WERI-Rb-1 (cell line): Measurements from ENCODE around the gene MPV17L2.

Source experiments
- DNase-seq: peaks from one replicate; pipeline ENCODE4 v3.0.0-alpha.2; 2020
- H3K27ac ChIP-seq: fragments of 250-450 bp; sonication (Bioruptor Pico); 2 replicates; pipeline ENCODE4 v1.5.1; 2020; ENCODE audit warnings: mild to moderate bottlenecking, moderate library complexity
- H3K27me3 ChIP-seq: fragments of 250-450 bp; sonication (Bioruptor Pico); 2 replicates; pipeline ENCODE4 v1.5.1; 2021; ENCODE audit warnings: mild to moderate bottlenecking, low read depth, moderate library complexity; ENCODE audit not compliant: insufficient read depth, severe bottlenecking
- H3K36me3 ChIP-seq: fragments of 250-450 bp; sonication (Bioruptor Pico); 2 replicates; pipeline ENCODE4 v1.5.1; 2020; ENCODE audit warnings: mild to moderate bottlenecking, moderate library complexity
- H3K4me3 ChIP-seq: 2 replicates; pipeline ENCODE4 v1.5.1; 2011; ENCODE audit warnings: low read depth, mild to moderate bottlenecking, control low read depth, low read length
- H3K9me3 ChIP-seq: fragments of 250-450 bp; sonication (Bioruptor Pico); 2 replicates; pipeline ENCODE4 v1.5.1; 2021; ENCODE audit warnings: mild to moderate bottlenecking, moderate library complexity; ENCODE audit not compliant: severe bottlenecking
- CTCF ChIP-seq: IDR thresholded peaks from 2 replicates; pipeline ENCODE4 v1.5.1; 2011; ENCODE audit warnings: low read depth, mild to moderate bottlenecking, control low read depth, inconsistent platforms, low read length

Gene MPV17L2

GRCh38 chr19:18164072-18164471, 28.9 kb upstream of the MPV17L2 start:
- Histone ChIP-seq H3K36me3 (peaks cover 71% of the 10 kb centered on the region), H3K9me3 (no peaks in the 10 kb centered on the region), H3K27ac (no peak overlapping the region), H3K4me3 (no peak overlapping the region), H3K27me3 (no peaks in the 10 kb centered on the region)
- TF ChIP-seq CTCF: no peak
- DNase-seq: no peak

DNA sequence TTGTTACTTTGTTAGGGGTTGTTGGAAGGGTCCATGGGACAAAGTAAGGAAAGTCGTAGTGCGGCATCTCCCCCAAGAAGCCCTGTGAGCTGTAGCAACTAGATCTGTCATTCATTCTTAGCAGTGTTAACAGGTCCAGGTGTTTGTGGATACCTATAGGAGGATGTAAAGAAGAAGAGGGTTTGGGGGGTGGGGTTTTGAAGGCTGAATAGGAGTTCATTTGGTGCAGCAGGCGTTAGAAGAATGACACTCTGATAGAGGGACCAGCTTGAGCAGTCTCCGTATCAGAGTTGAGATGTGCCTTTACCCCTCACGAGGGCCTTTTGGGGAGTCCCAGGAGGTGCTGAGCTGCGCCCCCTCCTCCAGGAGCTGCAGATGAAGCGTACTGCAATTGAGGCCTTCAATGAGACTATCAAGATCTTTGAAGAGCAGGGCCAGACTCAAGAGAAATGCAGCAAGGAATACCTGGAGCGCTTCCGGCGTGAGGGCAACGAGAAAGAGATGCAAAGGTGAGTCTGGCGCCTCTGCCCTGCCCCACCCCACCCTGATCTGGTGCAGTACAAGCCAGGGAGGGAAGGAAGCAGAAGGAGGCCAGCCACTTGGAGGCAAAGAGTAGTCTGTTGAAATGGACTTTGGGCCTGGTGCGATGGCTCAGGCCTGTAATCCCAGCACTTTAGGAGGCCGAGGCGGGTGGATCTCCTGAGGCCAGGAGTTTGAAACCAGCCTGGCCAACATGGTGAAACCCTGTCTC, 27.0 kb upstream of the MPV17L2 start:
- Histone ChIP-seq H3K27me3 (no peaks in the 10 kb centered on the region), H3K27ac (no peak overlapping the region), H3K36me3 (peaks cover 72% of the 10 kb centered on the region), H3K9me3 (no peaks in the 10 kb centered on the region), H3K4me3 (no peak overlapping the region)
- DNase-seq: no peak
- no peak for TF ChIP-seq CTCF

GRCh38 chr19:18167011-18167410, 26.0 kb upstream of the MPV17L2 start:
- DNase-seq: no peak
- Histone ChIP-seq H3K9me3 (no peaks in the 10 kb centered on the region), H3K4me3 (no peak overlapping the region), H3K27me3 (no peaks in the 10 kb centered on the region), H3K36me3 (peaks cover 67% of the 10 kb centered on the region), H3K27ac (no peak overlapping the region)
- TF ChIP-seq CTCF: no peak

- no peak overlapping the region for H3K4me3 ChIP-seq
- H3K36me3 ChIP-seq: peaks cover 57% of the 10 kb centered on the region
- H3K9me3 ChIP-seq: no peaks in the 10 kb centered on the region
- peak; percentile 91 for TF ChIP-seq CTCF
- H3K27me3 ChIP-seq: no peaks in the 10 kb centered on the region
- DNase-seq: peak; percentile 57
- H3K27ac ChIP-seq: no peak overlapping the region
Measured at GRCh38 chr19:18167975-18168645, 24.9 kb upstream of the MPV17L2 start.

GRCh38 chr19:18168673-18169381, 24.2 kb upstream of the MPV17L2 start:
- no peak for DNase-seq
- no peaks in the 10 kb centered on the region for H3K27me3 ChIP-seq
- no peak overlapping the region for H3K4me3 ChIP-seq
- peaks cover 50% of the 10 kb centered on the region for H3K36me3 ChIP-seq
- TF ChIP-seq CTCF: no peak
- H3K27ac ChIP-seq: no peak overlapping the region
- no peaks in the 10 kb centered on the region for H3K9me3 ChIP-seq
